ENCODE results near the gene LCN9.

DNA sequence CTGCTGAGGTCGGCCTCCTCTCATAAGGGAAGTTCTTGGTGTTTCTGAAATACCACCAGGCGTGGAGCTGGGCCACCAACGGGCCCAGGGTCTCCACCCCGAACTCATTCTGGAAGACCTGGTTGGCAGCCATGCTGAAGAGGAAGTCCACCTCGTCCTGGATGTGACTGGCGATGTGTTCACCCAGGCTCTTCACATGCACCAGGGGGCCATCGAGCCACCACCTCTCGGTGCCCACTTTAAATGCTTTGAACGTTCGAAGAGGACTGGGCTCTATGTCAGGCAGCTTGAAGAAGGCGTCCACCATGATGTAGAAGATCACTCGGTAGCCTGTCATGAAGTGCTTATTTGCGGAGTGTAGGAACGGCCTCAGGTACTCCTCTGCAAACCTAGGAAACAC is 38.8 kb upstream of the LCN9 start:
- TF ChIP-seq, protein P1, sequence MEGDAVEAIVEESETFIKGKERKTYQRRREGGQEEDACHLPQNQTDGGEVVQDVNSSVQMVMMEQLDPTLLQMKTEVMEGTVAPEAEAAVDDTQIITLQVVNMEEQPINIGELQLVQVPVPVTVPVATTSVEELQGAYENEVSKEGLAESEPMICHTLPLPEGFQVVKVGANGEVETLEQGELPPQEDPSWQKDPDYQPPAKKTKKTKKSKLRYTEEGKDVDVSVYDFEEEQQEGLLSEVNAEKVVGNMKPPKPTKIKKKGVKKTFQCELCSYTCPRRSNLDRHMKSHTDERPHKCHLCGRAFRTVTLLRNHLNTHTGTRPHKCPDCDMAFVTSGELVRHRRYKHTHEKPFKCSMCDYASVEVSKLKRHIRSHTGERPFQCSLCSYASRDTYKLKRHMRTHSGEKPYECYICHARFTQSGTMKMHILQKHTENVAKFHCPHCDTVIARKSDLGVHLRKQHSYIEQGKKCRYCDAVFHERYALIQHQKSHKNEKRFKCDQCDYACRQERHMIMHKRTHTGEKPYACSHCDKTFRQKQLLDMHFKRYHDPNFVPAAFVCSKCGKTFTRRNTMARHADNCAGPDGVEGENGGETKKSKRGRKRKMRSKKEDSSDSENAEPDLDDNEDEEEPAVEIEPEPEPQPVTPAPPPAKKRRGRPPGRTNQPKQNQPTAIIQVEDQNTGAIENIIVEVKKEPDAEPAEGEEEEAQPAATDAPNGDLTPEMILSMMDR (optimal IDR thresholded peaks at IDR 0.05 in 1 of 3, IDR thresholded peaks at IDR 0.05 in 1 of 3, conservative IDR thresholded peaks at IDR 0.05 in 1 of 3; ENCODE audit: extremely low read depth in 1 of 3, insufficient read depth in 2 of 3, low read length in 3 of 3) = no peak
- TF ChIP-seq EZH2 (IDR thresholded peaks at IDR 0.05; ENCODE audit: low read length) = no peak
